Measurements from ENCODE around the gene RCAN3.
"Not testable (repeated sequence)": the region's sequence is repeated elsewhere in the genome, so short reads cannot be mapped to it uniquely, and the experiment has no call there.

The RCAN3 gene

DNA sequence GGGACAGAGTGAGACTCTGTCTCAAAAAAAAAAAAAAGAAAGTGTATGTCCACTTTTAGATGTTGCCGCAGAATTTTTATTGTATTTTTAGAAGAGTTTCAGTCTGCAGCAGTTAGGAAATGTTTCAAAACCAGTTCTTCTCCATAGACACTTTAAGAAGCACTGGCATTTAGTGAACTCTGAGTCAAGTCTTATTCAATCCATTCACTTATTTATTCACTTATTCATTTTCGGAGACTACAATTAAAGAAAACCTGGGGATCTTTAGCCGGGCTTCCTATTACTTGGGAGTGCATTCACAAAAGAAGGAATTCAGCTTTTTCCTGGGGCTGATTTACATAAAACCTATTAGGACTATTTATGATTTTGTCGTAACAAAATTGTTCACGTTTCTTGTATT is 12.3 kb downstream of the RCAN3 start:
- DNase-seq (ENCODE audit: low read depth), result no peak

DNA sequence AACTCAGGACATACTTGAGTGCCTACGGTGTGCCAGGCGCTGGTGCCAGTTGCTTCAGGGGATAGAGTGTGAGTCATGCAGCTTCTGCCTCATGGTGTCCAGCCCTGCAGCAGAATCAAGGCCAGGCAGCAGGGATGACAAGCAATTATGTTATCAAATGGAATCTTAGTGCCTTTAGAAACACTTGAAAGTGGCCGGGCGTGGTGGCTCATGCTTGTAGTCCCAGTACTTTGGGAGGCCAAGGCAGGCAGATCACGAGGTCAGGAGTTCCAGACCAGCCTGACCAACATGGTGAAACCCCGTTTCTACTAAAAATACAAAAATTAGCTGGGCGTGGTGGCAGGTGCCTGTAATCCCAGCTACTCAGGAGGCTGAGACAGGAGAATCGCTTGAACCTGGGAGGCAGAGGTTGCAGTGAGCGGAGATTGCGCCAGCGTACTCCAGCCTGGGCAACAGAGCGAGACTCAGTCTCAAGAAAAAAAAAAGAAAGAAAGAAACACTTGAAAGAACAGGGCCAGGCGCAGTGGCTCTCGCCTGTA is 13.1 kb downstream of the RCAN3 start:
- peak; percentile 59 for DNase-seq (ENCODE audit: low read depth)

DNA sequence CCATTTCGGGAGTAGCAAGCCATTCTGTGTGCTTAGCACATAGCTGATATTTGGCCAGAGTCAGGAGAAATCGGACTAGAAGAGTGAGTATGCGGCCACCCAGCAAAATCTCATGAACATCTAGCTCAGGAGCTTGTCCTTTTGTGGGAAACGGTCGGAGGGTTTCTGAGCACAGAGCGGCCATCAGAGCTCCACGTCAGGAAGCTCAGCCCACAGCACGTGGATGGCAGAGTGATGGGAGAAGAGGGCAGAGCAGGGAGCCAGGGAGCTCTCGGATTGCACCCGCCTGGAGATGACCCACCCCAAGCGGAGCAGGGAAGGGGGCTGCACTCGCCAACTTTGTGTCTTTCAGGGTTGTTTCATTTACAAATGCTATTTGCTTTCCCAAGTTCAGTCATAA is 13.9 kb downstream of the RCAN3 start:
- DNase-seq (ENCODE audit: low read depth), result no peak

DNA sequence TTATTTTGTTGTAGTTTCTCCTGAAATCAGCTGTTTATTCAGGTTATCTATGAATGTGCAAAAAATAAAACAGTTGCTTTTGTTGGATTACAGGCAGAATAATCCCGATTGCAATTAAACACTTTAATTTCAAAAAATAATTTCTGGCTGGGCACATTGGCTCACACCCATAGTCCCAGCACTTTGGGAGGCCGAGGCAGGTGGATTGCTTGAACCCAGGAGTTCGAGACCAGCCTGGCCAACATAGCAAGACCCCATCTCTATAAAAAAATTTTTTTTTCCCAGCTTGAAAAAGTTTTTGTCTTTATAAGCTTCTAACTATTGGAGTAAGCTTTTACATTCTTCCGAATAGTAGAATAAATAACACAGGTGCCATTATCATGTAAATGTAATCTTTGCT is 15.3 kb downstream of the RCAN3 start:
- no peak for DNase-seq (ENCODE audit: low read depth)

DNA sequence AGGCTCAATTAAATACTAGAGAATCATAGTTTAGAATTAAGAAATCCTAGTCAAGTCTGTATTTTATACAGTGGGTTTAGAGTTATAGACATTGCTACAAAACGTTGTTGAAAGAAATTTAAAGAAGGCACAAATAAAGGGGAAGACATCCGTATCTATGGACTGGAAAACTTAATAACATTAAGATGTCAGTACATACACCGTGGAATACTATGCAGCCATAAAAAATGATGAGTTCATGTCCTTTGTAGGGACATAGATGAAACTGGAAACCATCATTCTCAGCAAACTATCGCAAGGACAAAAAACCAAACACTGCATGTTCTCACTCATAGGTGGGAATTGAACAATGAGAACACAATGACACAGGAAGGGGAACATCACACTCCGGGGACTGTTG is 17.6 kb downstream of the RCAN3 start:
- not testable (repeated sequence) for DNase-seq (ENCODE audit: low read depth)

DNA sequence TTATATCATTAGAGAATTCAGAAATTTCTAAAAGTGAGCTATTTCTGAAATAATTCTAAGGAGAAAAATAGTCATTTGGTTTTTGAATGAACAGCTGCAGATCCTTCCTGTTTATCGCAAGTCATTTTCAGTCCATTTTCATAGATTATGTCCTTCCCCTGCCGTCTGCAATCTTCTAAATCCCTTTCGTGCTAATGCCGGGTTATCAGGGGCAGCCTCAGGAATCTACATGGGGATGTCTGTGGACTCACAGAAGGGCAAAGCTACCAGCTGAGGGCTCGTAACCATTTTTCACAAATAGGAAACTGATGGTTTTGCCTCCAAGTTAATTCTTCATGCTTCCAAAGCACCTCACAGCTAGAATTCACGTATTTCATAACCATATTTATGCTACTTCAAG is 23.0 kb downstream of the RCAN3 start:
- no peak for DNase-seq (ENCODE audit: low read depth)

DNA sequence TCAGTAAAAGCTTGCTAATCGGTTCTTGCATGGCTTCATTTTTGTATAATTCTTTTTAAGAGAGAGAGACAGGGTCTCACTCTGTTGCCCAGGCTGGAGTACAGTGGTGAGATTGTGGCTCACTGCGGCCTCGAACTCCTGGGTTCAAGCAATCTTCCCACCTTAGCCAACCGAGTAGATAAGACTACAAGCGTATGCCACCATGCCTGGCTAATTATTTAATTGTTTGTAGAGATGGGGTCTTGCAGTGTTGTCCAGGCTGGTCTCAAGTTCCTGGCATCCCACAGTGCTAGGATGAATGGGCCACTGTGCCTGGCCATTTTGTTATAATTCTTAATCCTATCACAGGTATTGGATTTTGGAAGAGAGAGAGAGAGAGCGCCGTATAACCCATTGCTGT is 23.4 kb downstream of the RCAN3 start:
- no peak for DNase-seq (ENCODE audit: low read depth)

DNA sequence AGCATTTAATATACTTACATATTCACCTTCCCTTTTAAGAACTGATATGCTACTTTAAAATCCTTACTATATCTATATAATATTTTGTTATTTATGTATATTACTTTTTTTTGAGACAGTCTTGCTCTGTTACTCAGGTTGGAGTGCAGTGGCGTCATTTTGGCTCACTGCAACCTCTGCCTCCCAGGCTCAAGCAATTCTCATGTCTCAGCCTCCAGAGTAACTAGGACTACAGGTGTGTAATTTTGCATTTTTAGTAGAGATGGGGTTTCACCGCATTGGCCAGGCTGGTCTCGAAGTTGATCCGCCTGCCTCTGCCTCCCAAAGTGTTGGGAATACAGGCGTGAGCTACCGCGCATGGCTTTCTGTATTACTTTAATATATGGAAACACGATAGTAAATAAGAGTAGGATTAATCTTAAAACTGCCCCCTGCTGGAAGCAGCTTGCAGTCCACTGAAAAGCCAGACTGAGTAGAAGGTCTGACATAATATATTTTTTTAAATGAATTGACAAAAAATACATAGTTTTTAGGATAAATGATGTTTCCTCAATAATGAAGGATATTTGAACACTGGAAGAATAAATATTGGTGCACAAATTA is 24.4 kb downstream of the RCAN3 start:
- no peak for DNase-seq (ENCODE audit: low read depth)

DNA sequence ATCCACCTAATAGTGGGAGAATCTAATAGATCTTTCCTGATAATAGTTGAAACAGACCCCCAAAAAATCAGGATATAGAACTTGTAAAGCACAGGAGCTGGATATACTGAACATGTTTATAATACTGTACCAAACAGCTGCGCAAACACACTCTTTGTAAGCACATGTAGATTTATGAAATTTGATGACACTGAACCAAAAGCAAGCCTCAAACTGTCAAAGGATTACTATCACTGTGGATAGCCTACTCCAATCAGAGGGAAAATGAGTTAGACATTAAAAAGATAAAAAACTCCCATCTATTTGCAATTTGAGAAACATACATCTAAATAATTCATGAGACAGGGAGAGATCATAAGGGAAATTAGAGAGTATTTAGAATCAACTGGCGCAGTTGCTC is 26.1 kb downstream of the RCAN3 start:
- no peak for DNase-seq (ENCODE audit: low read depth)

DNA sequence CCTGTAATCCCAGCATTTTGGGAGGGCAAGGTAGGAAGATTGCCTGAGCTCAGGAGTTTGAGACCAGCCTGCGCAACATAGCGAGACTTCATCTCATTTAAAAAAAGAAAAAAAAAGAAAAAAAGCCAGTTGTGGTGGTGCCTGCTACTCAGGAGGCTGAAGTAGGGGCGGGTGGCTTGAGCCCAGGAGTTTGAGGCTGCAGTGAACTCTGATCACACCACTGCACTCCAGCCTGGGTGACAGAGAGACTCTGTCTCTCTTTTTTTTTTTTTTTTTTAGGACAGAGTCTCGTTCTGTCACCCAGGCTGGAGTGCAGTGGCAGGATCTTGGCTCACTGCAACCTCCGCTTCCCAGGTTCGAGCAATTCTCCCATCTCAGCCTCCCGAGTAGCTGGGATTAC is 26.7 kb downstream of the RCAN3 start:
- DNase-seq (ENCODE audit: low read depth), result not testable (repeated sequence)

DNA sequence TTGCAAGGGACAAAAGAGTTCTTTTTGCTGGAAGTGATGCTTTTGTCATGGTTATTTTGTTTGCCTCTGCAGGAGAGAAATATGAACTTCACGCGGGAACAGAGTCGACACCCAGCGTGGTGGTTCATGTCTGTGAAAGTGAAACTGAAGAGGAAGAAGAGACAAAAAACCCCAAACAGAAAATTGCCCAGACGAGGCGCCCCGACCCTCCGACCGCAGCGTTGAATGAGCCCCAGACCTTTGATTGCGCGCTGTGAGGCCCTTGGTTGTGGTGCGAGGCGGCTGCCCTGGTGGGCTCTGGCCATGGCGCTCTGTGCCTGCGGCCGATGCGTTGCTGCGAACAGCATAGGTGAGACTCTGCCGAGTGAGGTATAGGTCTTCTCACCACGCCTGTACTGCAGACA is 32.4 kb downstream of the RCAN3 start:
- DNase-seq (ENCODE audit: low read depth), result no peak

DNA sequence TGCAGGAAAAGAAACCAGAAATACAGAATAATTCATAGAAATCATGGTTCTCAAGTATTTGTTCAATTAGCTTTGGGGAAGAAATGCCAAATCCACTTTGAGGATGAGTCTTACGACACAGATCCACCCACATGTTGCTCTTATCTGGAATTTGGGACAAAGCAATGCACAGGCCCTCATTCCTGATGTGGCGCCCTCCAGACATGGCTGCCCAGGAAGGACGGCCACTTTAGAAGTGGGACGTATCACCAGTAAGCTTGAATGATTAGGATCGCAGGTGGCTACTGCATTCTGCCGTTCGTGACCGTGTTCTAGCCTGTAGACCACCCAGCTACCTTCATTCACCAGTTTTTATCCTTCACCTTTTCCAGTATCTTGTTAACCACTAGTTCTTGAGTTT is 33.1 kb downstream of the RCAN3 start:
- DNase-seq (ENCODE audit: low read depth), result no peak

DNA sequence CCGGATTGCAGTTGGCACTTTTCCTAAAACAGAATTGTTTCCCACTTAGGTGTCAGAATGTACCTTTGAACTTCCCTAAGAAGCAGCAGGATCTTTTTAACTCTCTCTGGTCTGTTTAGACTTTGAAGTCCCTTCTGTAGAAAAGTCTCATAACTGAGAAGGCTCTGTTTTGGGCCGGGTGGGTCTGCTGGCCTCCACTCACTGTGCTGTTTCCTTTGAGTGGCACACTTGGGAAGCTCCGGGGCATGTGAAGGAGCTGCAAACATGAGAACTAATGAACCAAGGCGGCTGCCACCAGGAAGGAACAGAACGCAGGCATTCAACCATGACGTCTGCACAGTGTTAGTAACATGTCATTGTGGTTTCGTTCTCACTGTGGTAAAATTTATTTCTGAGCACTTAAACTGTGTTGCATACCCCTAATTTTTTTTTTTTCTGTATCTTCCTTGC is 33.8 kb downstream of the RCAN3 start:
- no peak for DNase-seq (ENCODE audit: low read depth)

DNA sequence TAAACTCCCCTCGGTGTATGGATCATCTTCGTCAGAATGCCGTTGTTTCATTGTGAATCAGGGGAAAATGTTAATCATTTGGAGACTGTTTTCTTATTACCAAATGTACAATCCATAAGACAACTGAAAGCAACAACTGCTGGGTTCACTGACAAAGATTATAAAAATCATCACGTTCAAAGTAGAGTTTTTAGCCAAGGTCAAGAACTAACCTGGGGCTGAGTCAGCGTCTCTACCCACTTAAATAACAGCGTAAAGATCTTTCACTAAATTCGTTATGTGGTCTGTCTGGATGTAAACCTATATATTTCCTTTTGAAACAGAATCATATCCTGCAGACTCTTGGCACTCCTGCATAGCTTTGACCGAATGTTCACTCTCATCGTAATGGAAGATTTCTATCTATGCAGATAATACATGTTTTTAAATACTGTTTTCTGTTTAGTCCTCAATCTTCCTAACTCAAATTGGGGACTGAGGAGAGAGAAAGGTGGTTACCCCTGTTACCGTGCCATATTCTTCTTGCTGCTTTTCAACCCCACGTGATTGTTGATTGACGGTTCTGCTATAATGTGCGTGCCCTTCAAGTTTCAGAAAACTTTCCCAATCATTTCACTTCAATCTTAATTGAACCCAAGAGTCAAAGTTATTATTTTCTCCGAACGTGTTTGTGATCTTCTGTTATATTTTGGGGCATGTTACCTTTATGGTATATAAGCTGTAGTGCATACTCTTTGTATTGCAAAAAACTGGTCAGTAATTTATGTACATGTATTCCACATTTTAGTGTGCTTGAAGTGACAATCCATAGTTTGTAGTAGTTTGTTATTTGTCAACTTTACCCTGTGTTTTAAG is 37.6 kb downstream of the RCAN3 start:
- no peak for DNase-seq (ENCODE audit: low read depth)

DNA sequence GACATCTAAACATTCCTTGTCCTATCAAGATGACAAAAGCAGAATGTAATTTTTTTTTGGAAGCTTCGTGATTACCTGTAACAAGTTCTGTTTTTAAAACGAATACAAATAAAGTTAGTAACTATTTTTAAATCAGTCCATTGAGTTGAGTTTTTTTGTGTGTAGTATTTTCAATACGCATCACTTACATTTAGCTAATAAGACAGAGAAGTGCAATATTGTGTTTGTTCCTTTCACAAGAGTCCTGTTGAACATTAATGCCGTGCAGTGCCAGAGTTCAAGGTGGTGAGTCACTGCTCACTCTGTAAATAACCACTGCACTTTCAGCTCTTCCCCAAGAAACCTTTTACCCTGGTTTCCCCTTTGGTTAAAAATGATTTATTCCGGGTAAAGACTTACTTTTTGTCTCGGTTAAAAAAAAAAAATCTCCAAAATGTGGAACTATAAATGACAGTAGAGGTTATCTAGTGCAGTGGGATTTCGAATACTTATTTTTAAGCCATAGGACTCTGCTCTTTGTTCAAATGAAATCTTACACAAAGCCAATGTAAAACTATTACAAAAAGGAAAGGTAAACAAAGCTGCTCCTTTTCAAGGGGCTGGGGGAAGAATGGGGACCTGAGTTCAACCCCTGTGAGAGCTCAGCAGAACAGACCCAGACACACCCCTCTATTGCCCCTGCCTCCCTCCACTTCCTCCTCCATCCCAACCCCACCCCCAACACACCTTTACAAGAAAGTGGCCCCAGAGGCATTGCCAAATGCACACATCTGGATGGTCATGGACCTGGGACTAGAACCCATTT is 38.5 kb downstream of the RCAN3 start:
- DNase-seq (ENCODE audit: low read depth), result peak; percentile 45

DNA sequence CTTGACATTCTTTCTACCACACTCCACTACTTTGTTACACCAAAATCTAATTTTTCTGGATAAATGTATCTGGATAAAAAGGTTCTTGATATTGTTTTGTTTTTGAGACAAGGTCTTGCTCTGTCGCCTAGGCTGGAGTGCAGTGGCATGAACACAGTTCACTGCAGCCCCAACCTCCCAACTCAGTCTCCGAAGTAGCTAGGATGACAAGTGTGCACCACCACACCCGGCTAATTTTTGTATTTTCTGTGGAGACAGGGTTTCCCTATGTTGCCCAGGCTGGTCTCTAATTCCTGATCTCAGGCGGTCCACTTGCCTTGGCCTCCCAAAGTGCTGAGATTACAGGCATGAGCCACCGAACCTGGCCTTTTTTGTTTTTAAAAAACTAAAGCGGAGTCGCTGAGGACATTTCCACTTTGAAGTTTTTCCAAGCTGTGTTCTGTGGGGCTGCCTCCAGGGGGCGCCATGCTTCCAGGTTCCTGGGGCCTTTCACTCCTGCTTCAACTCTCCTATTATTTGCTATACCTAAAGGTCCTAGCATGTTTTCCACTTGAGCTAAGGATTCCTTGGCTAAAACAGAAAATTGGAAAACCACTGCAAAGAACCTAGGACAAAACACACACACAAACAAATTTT is 39.2 kb downstream of the RCAN3 start:
- no peak for DNase-seq (ENCODE audit: low read depth)

DNA sequence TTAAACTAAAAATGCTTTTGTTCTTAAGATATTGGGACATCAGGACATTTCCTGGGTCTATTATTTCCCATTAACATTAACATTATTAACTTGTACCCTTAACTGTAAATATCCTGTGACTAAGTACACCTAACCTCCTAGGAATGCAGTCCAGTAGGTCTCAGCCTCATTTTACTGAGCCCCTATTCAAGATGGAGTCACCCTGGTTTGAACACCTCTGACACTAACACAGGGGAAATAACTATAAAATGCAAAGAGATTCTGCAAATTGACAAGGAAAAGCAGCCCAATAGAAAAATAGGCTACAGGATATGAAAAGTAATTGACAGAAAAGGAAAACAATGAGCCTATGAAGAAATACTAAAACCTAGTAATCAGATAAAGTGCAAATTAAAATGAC is 41.6 kb downstream of the RCAN3 start:
- DNase-seq (ENCODE audit: low read depth), result no peak

DNA sequence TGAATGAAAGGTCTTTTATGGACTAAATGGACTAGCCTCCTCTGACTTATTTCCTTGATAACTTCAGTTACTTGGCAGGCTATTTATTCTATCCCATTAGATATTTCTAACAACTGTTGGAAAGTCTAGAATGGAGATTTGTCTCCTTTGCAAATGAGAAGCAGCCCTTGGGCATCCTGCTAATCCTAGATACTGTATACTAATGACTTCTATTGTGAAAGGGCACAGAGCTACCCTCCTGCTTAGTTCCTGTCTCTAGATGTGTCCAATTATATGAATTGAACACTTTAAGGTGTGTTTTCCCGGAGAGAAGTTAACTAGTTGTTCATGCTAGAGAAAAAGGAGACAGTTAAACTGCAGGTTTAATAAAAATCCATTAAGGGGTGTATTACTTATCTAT is 43.0 kb downstream of the RCAN3 start:
- DNase-seq (ENCODE audit: low read depth), result no peak

DNA sequence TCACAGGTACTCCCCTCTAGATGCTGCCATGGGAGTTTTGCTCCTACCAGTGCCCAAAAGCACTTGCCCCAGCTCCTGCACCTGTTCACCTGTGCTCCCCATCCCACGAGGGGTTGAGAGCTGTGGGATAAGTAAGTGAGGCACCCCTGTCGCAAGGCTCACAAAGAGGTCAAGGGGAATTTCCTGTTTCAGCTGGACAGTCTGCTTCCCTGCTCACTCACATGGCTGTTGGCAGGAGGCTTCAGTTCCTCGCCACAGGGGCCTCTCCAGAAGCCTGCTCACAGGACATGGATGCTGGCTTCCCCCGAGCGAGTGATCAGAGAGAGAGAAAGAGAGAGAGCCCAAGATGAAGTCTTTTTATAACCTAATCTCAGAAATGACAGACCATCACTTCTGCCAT is 44.6 kb downstream of the RCAN3 start:
- no peak for DNase-seq (ENCODE audit: low read depth)

DNA sequence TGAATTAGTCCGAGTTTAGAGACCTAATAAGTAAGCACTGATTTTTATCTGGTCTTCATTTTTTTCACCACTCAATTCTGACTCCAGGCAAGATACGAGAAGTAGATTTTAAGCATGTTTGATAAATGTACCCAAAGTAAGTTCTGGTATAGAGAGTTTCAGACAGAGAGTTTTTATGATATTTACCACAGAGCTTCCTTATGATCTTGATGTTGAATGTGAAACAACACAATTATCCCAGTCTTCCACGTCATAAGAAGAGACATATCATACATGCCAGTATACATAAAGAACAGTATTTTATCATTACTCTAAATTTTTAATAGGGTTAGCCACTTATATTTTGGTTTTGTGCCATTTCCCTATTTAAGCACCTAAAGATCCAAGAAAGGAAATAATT is 45.4 kb downstream of the RCAN3 start:
- DNase-seq (ENCODE audit: low read depth), result no peak

DNA sequence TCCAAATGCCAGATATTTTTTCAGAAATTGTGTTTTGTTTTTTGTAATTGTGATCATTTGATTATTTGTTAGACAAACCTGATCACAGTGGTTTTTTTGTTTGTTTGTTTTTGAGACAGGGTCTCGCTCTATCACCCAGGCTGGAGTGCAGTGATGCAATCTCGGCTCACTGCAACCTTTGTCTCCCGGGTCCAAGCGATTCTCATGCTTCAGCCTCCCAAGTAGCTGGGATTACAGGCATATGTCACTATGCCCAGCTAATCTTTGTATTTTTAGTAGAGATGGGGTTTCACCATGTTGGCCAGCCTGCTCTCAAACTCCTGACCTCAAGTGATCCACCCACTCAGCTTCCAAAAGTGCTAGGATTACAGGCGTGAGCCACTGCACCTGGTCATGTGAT is 46.6 kb downstream of the RCAN3 start:
- DNase-seq (ENCODE audit: low read depth), result not testable (repeated sequence)

DNA sequence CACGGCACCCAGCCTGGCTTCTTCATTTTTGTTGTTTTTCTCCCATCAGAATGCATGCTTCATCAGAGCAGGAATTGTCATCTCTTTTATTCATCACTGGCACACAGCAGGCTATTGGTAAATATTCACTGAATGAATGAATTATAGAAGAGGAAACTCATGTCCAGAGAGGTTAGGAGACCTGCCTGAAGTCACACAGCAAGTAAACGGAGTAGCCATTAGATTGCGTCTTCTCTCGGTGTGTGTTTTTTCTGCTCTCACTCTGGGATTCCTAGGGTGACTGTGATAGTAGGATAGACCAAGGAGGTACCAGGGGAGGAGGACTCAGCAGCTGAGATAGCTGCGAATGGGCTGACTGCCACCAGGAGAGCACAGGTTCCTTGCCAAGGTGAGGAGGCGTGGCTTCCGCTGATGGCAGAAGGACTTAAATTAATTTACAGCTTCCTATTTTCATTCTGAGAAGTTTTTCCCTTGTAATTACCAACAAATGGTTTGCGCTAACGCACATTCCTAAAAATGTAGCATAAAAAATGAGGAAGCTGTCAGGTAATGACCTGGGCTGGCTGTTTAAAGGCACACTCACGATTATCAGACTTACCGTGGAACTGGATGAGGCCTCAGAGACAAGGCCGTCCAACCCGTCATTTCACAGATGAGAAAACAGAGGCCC is 48.8 kb downstream of the RCAN3 start:
- no peak for DNase-seq (ENCODE audit: low read depth)
